Activated T-helper 1 cell treated with anti-CD3 and anti-CD28 coated beads, Interleukin-2, amount 50 U/mL, for 16 hours (primary cell): ENCODE measurements around the gene MARCHF6.
"Not testable (repeated sequence)": the region's sequence is repeated elsewhere in the genome, so short reads cannot be mapped to it uniquely, and the experiment has no call there.

ENCODE experiments used
- DNase-seq, 2 donors: peaks; one replicate each; pipeline ENCODE4 v3.0.0-alpha.2; 2020; ENCODE audit warnings: low read depth in 1 of 2, low spot score in 1 of 2

Gene MARCHF6

DNA sequence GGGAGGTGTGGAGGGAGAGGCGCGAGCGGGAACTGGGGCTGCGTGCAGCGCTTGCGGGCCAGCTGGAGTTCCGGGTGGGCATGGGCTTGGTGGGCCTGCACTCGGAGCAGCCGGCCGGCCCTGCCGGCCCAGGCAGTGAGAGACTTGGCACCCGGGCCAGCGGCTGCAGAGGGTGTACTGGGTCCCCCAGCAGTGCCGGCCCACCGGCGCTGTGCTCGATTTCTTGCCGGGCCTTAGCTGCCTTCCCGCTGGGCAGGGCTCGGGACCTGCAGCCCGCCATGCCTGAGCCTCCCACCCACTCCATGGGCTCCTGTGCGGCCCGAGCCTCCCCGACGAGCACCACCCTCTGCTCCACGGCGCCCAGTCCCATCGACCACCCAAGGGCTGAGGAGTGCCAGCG, 21.7 kb downstream of the MARCHF6 start:
- DNase-seq = not testable (repeated sequence)

DNA sequence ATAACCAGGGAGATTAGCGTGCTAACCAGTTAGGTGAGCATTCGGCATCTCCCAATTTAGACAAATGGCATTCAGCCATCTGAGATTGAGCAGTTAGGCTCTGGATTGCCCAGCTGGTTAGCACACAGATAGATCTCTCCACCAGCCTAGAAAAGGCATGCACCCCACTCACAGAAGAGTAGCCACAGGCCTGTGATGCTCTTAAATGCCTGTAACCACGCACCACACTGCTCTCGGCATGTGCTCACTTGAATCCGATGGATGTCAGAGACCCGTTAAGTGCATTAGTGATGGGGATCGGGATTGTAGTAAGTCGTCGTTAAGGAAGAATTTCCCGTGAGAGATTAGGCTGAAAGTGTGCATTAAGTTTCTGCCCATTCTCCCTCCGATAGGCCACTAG, 23.0 kb downstream of the MARCHF6 start:
- DNase-seq = no peak

DNA sequence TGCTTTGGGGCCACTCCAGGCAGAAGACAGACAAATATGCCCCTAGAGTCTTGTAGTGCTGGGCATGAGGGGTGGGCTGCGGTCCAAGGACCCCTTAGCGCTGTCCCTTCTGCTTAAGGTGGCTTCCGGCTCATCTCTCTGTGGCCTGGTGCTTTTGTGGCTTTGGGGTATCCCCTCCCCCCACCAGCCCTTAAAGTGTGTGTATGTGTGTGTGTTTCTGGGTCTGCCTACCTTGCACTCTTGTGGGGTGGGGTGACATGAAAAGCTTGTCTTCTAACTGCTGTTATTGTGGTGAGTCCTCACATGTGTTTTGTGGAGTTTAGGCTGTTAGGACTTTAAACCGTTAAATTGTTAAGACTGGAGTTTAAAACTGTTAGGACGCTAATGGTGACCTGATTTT, 23.6 kb downstream of the MARCHF6 start:
- DNase-seq = no peak

DNA sequence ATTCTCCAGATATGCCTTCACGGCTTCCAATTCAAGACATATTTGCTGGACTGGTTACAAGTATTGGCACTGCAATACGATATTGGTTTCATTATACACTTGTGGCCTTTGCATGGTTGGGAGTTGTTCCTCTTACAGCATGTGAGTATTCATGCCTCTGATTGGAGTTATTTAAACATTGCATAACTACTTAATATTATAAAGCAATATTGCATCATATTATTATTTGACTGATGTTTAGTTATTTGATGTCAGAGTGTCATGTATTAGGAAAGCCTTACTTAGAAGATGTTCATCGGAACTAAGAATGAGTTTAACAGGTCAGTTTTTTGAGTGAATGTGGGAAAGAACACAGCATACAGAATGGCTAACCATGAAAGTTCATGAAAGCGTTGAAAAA, 28.3 kb downstream of the MARCHF6 start:
- DNase-seq = no peak

DNA sequence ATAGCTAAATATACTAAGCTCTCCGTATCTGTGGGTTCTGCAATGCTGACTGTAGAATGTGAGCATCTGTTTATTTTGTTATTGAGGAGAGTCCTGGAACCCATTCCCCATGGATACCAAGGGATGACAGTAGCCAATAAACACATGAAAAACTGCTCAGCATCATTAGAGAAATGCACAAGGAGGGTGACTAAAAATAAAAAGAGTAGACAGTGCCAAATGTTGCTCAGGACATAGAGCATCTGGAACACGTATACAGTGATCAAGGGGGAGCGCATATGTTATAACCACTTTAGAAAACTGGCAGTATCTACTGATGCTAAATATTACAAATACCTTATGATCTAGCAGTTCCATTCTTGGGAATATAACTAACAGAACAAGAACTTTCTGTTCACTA, 31.0 kb downstream of the MARCHF6 start:
- no peak for DNase-seq

DNA sequence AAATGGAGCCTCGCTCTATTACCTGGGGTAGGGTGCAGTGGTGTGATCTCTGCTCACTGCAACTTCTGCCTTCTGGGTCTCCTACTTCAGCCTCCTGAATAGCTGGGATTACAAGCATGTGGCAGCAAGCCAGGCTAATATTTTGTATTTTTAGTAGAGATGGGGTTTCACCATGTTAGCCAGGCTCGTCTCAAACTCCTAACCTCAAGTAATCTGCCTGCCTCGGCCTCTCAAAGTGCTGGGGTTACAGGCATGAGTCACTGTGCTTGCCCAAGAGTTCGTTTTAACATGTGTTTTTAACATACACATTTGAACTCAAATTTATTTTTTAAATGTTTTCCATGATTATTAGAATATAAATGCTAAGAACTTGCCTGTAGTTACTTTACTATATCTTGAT, 34.2 kb downstream of the MARCHF6 start:
- no peak for DNase-seq

DNA sequence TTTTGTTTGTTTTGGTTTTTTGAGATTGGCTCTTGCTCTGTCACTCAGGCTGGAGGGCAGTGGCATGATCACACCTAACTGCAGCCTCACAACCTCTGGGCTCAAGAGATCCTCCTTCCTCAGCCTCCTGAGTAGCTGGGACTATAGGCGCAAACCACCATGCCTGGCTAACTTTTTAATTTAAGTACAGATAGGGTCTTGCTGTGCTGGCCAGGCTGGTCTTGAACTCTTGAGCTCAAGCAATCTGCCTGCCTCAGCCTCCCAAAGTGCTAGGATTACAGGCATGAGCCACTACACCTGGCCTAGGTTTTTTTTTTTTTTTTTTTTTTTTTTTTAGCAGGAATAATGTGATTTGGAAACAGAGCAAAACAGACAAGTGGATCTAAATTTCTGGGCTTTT, 37.6 kb downstream of the MARCHF6 start:
- DNase-seq = no peak

DNA sequence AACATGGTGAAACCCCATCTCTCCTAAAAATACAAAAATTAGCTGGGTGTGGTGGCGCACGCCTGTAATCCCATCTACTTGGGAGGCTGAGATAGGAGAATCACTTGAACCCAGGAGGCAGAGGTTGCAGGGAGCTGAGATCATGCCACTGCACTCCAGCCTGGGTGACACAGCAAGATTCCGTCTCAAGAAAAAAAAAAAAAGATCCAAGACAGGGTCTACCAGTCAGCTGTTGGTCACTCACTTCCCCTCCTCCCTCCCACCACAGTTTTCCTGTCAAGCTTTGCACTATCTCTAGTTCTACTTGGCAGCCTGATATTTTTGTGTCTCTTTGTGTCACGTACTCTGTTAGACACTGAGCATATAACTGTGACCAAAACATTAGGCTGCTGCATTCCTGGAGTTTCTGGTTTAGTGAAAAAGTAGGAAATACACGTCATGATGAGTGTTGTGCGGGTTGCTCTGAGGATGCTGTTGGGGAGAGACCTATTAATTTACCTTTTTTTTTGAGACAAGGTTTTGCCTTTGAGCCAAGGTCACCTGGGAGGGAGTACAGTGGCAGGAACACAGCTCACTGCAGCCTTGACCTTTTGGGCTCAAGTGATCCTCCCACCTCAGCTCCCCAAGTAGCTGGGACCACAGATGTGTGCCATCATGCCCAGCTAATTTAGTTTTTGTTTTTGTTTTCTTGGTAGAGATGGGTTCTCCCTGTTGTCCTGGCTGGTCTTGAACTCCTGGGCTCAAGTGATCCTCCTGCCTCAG, 39.3 kb downstream of the MARCHF6 start:
- DNase-seq = not testable (repeated sequence)

DNA sequence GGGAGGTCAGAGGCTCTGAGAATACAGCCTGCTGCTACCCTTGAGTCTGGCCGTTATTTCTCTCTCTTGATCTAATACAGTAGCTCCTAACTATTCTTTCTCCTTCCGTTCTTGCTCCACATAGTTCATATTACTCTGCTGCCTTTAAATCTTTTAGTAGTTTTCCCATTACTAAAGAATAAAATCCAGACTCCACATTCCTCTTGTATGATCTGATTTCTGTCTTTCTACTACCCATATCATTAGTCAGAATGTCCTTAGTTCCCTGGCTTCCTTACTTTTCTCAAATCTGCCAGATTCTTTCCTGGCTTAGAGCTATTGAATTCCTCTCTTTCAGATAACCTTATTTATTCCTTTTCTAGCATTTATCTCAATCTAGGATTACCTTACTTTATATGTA, 40.0 kb downstream of the MARCHF6 start:
- DNase-seq = no peak

DNA sequence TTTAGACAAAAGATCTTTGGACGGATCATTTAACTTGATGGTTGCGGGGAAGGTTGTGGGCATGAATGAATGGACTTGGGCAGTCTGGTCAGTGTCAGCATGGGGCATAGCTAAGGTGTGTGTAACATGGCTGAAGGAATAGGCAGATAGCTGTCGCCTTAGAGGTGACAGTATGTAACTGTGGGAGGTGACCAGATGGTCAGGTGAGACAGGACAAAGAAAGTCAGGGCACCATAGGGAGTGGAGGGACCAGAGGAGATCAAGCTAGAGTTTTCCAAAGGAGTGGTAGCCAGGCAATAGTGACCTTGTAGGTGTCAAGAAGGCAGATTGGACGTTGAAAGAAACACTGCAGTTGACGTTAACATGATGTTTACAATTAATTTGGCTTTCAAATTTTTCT, 43.1 kb downstream of the MARCHF6 start:
- DNase-seq = no peak

DNA sequence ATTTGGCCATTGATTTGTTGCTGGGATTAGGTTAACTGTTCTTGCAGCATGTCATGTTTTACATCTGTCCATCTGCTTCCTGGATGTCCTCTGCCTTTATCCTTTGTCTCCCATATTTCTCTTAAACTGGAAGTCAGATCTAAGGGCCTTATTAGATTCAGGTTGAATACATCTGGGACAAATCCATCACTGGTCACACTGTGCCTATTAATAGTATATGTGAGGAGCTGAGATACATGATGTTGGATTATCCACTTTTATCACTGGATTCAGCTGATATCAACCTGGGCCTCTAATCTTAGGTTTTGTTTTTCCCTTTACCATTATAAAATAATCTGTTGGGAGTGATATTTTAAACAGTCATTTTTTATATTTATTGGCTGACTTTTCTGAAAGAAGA, 46.3 kb downstream of the MARCHF6 start:
- no peak for DNase-seq

DNA sequence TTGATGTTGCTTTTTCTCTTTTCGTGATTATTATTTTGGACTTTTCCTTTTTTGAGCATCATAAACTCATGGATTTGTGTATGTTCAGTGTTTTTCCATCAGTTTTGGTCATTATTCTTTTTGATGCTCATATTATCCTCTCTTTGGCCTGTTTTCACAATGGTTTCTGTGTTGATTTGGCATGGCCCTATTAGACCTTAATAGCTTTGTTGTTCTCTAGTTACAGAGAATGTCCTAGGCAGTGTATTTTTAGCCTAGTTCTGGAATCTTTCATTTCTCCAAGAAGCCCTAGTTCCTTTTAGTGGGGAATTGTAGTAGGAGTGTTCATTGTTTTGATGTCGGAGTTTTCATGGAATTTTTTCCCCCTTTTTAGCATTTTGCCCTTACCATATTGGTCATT, 46.9 kb downstream of the MARCHF6 start:
- no peak for DNase-seq

DNA sequence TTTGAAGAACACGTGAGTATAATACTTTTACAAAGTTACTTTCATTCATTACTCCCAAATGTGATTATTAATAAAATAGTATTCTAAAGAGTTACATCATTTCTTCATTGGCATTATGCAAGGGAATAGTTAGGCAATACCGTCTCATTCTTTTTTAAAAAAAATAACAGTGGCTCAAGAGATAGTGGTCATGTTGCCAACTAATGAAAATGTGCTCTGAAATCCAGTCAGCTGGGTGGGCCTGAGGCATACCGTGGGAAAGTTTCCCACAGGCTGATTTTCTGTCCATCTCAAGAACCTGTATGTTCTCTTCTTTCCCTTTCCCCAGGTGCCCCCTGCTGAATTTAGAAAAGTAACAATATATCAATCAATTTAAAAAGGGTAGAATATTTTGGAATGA, 47.3 kb downstream of the MARCHF6 start:
- DNase-seq = no peak

DNA sequence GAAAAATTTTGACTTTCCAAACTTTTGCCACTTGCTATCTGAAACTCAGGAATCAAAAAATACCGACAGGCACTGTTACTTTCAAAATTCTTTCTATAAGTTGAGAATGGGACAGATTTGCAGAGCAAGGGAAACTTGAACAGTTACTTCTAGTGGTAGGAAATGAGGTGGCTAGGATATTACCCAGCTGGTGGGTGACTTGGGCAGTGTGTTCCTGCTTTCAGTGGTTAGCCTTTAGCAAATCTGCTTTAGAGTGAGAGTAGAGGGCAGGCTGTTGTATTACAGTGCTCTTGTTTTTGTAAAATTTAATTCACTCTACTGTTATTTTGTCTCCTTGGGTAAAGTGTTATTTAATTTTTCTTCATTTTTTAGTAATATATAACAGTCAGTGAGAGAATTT, 48.0 kb downstream of the MARCHF6 start:
- no peak for DNase-seq
